Fibroblast of the aortic adventitia (primary cell): ENCODE results near the gene HTT. TPM values are rescaled to one million over a fixed set of nuclear protein-coding genes. Genes with fewer than 3 reads are reported as not detected.
A peak's percentile ranks its signal among the peaks of the same experiment; 100 is the strongest.

Experiments
- DNase-seq: peaks from one replicate; pipeline ENCODE4 v3.0.0-alpha.2; 2010; ENCODE audit warnings: low read depth
- H3K4me3 ChIP-seq: 2 replicates; pipeline ENCODE4 v1.5.1; 2011; ENCODE audit warnings: low read depth, mild to moderate bottlenecking, control low read depth, low read length, moderate library complexity
- CTCF ChIP-seq: IDR thresholded peaks from 2 replicates; pipeline ENCODE4 v1.5.1; 2011; ENCODE audit warnings: mild to moderate bottlenecking, low read length, control low read depth, inconsistent platforms; ENCODE audit not compliant: insufficient read depth
- total RNA-seq: library from RNA; depleted of rRNA; stranded (reverse); fragments of >200 nt; gene quantifications from 2 replicates; pipeline ENCODE4 v1.2.3, GENCODE V29; 2012; ENCODE audit warnings: low replicate concordance

HTT gene
- total RNA-seq, 1 donor: 49.9 TPM

GRCh38 chr4:3199653-3200422 lies 125.4 kb downstream of the HTT start:
- DNase-seq: peak; percentile 64
- TF ChIP-seq CTCF: no peak
- no peak overlapping the region for H3K4me3 ChIP-seq

DNA sequence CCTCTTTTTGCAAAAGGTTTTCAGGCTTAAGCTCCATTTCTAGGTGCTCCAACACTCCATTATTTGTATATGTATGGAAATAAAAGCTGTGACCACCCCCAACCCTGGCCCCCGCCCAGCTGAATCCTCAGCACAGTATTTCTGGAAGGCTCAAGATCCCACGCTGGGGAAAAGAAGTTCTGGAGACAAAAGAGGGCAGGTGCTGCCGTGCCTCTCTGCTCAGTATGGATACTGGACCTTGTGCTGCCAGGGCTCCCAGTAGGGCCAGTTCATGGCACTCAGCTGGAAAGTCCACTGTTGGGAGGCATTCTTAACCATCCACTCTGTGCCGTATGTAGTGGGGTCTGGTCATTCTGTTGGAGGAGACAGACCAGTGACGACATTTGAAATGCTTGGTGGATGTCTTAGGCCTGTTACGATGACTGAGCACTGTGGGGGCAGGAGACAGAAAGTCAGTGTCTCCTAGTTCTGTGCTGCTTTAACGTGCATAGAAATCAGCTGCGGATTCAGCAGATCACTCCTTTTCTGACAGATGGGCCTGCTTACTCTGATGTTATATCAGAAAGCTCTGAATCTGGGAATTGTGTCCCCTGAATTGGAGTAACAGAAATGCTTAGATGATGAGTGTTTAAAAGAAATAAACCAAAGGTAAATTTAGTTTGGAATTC lies 126.1 kb downstream of the HTT start:
- no peak for TF ChIP-seq CTCF
- no peak overlapping the region for H3K4me3 ChIP-seq
- DNase-seq: no peak

DNA sequence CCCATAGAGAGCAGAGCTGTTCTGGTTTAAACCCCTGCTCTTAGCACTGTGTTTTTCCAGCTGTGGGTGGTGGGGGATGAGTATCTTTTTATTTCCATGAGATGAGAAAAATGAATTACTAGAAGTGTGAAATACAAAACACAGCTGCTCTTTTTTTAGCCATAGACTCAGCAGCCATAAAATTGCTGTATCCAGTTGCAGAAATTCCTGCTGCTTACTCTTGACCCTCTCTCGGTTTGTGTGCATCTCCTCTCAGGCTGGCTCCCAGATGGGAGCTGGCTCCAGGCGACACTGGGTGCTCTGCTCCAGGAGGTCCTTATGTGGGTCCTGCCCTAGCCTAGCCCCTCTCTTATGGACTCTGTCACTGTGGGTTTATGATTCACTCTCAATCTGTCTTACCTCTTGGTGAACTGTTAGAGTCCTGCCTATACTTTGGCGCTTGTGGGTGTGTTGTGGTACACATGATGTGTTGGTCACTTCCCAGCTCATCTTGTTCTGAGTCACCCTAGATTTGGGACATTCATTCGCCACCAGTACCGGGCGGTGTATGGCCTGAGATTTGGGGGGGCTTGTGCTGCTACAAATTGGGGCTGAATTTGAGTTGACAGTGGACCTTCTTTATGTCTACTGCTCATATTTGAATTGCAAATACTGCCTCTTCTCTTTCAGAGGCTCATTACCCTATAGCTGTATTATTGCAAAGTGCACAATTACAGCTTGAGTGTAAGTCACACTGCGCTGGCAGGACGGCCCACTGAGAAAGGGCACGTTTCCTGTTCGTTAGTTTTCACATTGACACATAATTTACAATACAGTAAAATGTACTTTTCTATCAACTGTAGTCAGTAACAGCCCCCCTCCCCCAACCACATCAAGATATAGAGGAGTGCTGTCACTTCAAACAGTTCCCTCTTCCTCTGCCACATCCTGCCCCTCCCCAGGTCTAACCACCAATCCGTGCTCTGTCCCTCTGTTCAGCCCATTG lies 127.5 kb downstream of the HTT start:
- TF ChIP-seq CTCF: no peak
- H3K4me3 ChIP-seq: no peak overlapping the region
- peak; percentile 4 for DNase-seq

- peak; percentile 56 for DNase-seq
- H3K4me3 ChIP-seq: no peak overlapping the region
- no peak for TF ChIP-seq CTCF
Observed at GRCh38 chr4:3202836-3203820, 128.6 kb downstream of the HTT start.

DNA sequence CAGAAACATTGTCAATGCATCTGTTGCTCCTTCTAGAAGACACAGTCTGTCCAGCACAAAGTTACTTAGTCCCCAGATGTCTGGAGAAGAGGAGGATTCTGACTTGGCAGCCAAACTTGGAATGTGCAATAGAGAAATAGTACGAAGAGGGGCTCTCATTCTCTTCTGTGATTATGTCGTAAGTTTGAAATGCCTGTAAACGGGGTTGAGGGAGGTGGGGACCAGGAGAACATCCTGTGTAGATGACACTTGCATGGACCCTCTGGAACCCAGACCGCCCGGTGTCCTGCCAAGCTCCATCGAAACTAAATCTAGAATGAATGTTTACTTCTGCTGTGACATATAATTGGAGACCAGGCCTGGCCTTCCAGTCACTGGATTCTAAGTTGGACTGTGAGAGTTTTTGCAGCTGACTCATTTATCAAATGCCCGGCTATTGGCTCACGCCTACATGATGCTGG lies 129.5 kb downstream of the HTT start:
- DNase-seq: peak; percentile 63
- H3K4me3 ChIP-seq: no peak overlapping the region
- no peak for TF ChIP-seq CTCF

DNA sequence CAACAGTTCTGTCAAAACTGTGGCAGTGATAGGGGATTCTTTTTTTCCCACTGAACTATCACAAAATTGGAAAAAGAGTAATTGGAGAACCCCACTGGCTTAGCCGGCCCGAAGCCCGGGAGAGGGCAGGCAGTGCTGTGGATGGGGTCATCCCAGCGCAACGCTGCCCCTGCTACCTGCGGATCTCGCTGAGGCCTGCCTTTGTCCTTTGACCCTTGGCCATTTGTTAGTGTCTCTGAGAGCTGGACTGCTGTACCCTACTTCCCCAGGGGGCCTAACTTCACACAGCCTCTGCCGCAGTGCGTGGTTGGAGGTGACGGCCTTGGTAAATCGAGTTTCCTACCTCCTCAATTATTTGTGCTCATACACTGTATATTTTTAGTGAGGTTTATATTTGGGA lies 131.5 kb downstream of the HTT start:
- no peak for DNase-seq
- no peak for TF ChIP-seq CTCF
- H3K4me3 ChIP-seq: no peak overlapping the region
